CD4-positive, alpha-beta T cell treated with Interleukin-15 for 4 hours (primary cell): Measurements from ENCODE around the gene SYT1.
"Not testable (repeated sequence)": the region's sequence is repeated elsewhere in the genome, so short reads cannot be mapped to it uniquely, and the experiment has no call there.

Experiments used
- DNase-seq: peaks from one replicate; pipeline ENCODE4 v3.0.0-alpha.2; 2020; ENCODE audit warnings: low spot score

The SYT1 gene

DNA sequence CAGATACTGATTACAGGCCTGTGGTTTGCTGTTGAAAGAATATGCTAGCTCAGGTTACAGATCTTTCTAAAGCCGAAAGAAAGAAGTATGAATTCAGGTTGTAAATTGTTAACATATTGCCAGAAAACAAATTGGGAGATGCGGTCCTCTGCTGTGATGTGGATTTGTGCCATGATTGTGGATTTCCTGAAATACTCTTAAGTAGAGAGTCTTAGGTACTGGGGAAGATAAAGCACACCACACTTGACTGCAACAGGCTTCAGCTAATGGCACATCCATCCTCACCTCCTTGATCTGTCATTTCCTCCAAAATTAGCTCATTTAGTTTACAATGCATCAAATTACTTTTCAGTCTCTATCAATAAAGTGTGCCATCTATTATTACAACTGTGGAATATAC is 279.2 kb downstream of the SYT1 start:
- no peak for DNase-seq

DNA sequence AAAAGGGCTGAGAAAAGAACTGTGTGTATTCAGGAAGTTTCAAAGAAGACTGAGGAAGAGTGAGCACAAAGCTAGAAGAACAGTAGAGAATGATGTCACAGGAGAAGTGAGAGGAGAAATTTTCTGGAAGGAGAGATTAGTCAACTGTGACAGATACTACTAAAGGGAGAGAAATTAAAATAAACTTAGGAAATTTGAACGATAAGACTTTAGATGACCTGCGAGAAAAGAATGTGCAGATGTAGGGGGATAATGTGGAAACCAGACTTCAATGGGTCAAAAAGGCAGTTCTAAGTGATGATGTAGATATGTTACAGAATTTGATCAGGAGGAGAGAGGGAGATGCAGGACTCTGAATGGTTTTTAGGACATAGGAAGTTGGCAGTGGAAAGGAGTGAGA is 287.4 kb downstream of the SYT1 start:
- DNase-seq = no peak

DNA sequence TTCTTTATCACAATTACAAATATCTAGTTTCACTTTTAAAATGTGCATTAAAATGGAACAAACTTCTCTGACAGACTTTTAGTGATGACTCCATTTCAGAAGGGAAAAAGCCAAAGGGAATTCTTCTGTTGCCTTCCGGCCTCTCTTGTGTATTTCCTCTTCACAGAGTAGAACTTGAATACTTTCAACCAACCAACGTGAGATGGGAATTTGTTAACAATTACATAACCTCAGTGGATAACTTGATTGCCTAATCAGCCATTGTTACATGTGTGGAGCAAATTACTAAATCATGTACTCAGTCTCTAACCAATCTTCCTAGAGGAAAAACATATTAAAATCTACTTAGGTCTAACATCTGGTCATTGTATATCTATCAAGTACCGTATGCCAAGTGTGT is 291.1 kb downstream of the SYT1 start:
- DNase-seq = no peak

DNA sequence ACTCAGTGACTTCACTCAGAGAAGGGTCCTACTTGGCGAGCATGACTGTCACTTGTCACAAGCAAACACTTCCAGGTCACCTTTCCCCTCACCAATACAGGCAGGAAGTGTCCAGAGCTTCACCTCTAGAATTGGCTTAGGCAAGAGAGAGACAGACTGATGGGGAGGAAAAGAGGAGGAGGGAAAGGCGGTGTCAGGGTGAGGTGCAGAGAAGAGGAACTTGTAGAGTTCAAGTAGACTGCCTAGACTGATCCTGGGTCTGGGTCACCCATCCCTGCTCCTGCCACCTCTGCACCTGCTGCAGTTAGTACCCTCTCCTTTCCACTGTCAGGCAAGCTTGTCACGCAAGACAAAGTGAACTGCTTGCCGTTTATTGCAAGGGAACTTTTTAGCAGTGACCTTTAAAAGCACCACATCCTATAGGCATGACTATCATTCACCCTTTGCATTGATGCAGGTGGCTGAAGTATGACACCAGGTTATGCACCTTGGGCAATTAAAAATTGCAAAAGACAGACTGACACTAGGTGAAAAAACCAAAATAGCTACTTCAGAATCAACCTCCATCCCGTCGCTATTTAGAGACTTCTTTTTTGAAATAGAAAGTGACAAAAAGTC is 292.4 kb downstream of the SYT1 start:
- no peak for DNase-seq

DNA sequence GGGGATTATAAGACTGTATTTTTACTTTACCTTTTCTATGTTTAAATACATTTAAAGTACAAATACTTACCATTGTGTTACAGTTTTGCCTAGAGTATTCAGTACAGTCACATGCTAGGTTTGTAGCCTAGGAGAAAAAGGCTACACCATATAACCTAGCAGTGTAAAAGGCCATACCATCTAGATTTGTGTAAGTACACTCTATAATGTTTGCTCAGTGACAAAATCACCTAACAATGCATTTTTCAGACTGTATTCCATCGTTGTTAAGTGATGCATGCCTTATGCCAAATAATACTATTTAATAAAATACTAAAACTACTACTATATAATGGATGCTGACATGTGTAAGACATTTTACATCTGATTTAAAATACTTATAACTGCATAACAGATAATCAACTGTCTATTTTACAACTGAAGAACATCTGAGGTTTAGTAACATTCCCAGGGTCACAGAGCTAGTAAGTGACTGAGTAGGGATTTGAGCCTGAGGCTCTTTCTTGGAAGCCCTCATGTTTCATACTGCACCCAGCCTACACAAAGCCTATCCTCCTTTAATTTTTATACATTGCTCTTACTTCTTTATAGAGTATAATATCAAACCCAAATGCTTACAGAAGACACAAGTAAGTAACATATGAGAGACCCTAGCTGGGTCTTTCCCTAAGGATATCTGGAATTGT is 296.8 kb downstream of the SYT1 start:
- no peak for DNase-seq

DNA sequence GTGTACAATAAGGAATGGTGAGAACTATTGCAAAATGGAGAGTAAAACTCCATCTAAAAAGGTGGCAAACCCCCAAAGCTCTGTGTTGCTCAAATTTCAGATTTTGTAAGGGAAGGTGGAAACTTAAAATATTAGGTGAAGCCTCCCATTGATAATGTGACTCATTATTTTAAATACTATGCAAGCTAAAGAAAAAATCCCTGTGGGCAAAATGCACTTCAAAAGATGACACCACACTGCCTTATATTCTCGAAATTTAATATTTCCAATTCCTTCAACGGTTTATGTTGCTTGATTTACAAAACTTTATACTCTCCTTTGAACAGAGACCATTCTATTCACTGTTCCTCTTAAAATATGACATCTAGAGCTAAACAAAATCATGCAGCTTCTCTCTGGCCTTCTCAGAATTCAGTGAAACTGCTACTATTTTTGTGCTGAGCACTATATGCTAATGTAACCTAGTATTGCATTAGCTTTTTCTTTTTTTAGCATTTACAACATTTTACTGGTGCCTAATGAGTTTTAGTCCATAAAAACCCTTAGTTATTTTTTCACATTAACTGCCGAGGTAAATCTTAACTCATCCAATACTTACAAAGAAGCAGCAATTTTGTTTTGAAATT is 297.7 kb downstream of the SYT1 start:
- no peak for DNase-seq

DNA sequence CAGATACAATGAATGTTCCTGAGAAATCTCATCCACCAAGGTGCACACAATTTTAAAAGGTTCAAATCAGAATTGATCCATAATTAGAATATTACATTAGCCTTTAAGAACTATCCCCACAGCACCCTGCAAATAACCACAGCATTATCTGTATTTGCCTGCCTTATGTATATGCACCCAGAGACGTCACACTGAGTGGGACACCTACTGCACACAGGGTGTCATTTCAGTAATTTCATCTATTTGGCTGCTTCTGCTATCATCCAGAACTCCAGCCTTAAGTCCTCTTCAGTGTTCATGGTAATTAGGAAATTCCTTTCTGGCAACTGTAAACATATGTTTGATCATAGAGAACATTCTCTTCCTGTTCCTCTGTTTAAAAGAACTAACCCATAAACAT is 298.4 kb downstream of the SYT1 start:
- DNase-seq = no peak

DNA sequence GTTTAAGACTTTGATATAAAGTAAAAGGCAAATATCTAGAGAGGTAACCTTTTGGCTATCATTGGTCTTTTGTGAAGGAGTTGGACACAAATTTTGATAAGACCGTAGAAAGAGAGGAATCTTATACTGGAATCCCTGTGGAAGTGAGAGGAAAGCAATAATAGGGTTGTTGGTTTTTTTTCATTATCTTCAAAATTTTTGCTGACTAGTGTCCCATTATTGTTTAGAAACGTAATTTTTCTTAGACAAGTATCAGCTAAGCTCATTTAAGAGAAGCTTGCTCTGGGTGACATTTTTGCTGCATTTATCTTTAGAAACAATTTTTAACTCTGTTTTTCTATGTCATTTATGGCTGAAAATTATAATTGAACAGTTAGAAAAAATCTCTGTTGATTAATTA is 300.3 kb downstream of the SYT1 start:
- no peak for DNase-seq

DNA sequence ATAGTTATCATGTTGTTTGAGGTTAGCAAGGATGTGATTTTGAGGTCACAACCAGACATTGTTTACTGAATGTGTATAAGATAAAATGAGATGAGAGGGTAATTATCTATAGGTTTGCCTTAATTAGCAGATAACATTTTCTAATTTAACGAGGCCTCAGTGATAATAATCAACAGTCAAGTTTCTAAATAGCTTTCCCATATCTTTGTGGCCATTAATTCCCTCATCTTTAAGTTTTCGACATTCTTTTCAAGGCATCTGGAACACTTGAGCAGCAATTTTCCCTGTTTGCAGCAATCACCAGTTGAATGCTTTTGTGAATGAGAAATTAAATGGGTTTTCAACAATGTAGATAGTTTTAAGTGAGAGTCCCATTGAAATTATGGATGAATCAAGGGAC is 304.1 kb downstream of the SYT1 start:
- no peak for DNase-seq

DNA sequence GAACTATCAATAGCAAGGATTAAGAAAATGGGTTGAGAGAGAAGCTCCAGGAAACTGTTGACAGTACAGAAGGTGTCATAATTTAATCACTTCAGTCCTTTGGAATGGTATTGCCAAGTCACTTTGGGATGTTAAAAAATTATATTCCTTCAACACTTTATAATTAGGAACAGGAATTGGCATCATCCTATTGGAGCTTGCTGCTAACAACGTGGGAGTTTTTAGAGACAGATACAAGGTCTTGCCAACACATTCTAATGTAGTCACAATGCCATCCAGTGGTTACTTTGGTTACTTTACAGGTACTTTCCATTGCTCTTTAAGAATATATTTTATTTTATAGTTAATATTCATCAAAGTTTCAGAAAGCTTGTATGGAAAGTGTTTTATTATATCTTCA is 310.1 kb downstream of the SYT1 start:
- DNase-seq = no peak

DNA sequence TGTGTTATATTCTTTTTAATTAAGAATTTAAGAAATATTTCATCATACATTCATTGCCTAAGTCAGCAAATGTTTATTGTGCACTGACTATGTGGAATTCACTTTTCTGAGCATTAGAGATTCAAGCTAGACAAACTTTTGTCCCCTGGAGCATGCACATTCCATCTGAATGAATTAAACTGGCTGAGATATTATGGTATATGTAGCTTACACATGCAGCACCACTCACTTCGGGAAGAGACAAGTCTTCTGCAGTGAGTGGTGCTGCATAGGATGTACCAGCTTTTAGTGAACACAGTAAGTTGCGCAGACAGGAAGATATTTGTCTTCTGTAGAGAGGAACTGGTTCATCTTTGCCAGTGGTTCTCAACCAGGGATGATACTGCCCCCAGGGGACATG is 318.4 kb downstream of the SYT1 start:
- no peak for DNase-seq

DNA sequence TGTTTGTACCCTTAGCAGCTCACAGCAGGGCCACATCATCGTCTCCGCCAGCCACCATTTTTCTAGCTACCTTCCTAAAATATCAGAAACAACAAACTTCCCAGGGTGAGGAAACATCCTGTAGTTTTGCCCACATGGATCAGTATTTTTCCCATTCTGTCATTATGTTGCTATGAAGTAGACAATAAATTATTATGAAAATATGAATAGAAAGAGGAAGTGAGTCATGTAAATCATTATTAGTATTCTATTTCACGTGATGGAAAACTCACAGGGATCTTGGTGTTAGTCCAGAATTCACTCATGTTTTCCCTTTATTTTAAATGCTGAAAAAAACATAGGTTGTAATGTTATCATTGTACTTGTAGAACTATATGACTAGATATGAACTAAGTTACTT is 319.4 kb downstream of the SYT1 start:
- no peak for DNase-seq

DNA sequence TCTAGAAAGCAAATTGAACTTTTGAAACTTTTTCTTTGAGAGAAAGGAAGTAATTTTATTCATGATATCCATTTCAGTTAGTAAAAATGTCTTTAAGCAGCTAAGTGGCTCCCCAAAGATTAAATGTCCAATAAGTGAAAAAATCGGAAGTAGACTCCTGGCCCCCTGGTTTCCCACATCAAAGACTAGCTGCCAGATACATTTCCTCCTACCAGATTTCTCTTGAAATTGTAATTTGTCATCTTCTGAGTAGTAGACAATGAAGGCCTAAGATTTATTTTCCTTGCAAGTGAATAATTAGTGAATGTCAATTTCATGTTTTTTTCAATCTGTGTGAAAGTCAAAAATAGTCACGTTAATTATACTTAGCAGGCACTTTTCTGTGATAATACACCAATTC is 321.9 kb downstream of the SYT1 start:
- no peak for DNase-seq

DNA sequence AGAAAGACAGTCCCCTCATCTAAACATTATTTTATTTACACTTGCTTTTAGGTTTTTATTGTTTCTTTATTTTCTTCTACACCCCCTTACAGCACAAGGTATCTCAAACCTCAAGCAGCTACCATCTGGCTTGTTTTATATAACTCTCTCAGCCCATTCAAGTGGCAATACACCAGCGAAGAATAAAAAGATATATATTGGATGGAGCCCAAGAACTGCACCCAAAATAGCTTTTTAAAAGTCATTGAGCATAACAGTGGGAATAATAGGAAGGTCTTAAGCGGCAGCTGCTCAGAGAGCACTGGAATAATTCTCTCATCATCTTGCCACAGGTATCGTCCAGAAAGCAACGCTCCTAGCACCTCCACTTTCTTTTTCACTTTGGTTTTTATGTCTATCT is 322.5 kb downstream of the SYT1 start:
- no peak for DNase-seq

DNA sequence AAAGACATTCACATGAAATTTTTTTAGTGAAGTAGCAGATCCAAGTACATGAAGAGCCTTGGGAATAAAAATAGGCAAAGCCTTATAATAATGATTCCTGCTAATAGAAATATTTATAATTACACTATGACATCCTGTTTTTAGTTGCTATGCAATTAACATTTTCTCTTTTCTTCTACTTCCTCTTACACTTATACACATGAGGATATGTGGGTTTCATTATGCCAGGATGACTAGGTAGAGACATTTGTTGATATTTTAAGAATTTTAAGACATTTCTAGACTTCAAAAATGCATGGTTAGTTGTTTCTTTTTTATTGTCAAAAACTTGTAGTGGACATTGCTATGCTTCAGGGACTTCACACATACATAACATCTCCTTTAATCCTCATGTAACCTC is 326.8 kb downstream of the SYT1 start:
- DNase-seq = no peak

DNA sequence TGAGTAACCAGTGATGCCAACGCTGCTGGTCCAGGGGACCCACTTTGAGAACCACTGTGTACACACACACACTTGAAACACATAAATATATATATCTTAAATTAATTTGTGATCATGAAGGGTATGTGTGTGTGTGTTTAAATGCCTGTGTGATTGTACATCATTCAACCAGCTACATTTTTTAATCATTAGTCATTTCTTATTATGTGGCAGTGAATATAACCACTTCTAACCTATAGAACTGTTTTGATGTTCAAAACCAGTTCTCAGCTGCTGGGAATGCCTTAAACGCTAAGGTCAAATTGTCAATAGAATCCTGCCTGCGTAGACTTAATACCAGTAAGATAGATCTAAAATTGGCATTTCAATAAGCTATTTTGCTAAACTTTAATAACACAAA is 330.0 kb downstream of the SYT1 start:
- DNase-seq = no peak

DNA sequence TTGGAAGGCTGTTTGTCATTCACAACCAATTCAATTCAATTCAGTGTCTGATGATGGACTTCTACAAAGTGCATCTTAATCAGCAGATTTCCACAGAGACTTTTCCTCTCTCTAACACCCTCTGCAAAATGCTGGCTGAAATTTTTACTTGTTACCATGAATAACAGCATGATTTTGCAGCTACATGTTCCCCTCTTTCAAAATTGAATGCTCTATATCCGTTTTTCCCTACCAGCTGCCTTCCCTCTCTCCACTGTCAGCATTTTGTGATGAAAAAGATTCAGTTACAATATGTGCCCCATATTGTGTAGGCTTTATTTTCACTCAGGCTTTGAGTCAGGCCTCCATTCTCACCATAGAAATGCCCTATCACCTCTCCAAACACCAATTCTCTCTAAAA is 334.6 kb downstream of the SYT1 start:
- DNase-seq = no peak

DNA sequence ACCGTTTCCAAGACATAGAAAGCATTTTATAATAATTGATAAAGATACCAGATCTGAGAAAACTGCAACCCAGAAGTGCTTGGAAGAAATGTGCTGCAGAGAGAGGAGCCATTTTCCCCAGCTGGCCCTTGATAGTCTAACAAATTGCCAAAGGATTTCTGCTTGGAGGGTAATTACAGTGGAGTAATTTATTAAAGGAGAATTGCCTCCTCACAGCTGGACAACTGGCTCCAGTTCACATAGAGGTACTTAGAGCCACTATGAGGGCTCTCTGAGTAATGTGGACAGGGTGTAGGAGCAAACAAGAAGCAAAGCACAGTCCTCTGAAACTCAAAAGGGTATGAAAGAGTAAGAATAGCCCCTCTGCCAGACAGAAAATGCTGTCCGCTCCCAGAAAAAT is 335.6 kb downstream of the SYT1 start:
- DNase-seq = no peak

DNA sequence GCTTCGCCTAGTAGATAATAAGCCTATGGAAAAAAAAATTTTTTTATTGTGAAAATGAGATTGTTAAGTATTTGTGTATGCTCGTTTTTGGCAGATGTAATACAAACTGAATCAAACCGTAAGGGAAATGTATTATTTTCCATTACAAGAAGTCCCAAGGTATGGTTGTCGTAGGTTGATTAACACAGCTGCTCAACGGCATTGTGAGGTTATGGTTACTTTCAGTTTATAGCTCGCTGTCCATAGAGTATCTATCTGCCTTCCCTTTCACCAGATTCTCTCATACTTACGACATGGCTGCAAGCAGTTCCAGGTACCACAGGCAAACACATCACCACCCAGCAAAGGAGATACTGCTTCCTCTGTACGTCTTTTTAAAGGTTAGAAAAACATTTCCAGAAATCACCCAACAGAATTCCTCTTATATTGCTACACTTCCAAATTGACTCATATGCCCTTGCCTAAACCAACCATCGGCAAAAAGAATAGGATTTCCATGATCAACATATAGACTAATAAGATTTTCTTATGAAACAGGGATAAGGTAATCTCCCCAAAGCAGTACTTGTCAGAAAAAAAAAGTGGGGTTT is 338.6 kb downstream of the SYT1 start:
- DNase-seq = no peak

DNA sequence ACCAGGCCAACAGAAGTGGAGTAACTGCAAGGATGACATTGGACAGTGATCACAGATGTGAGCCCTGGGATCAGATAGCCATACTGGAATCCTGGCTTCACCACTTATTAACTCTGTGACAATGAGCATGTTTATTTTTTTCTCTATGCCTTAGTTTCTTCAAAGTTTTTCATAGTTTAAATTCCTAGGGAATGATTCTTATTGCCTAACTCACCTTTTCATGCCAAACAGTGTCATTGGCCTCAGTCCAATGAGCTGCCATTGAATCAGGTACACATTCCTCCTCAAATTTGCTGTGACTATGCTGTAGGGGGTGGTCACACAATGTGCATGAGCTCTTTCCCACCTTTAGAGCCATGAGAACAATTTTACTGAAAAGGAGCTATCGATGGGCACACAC is 342.3 kb downstream of the SYT1 start:
- no peak for DNase-seq

DNA sequence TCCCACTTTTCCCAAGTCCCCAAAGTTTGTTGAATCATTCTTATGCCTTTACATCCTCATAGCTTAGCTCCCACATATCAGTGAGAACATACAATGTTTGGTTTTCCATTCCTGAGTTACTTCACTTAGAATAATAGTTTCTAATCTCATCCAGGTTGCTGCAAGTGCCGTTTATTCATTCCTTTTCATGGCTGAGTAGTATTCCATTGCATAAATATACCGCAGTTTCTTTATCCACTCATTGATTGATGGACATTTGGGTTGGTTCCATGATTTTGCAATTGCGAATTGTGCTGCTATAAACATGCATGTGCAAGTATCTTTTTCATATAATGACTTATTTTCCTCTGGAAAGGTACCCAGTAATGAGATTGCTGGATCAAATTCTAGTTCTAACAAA is 345.8 kb downstream of the SYT1 start:
- DNase-seq = not testable (repeated sequence)

DNA sequence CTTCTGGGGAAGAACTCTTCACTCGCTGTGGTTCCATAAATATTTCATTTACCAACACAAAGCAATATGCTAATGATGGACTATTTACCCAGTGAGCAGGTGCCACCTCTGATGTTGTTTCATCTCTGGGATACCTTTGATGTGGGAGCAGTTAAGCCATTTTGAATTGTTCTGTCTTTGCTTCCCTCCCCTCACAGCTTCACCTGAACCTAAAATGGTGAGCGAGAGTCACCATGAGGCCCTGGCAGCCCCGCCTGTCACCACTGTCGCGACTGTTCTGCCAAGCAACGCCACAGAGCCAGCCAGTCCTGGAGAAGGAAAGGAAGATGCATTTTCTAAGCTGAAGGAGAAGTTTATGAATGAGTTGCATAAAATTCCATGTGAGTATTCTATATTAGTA is 352.7 kb downstream of the SYT1 start:
- DNase-seq = no peak

DNA sequence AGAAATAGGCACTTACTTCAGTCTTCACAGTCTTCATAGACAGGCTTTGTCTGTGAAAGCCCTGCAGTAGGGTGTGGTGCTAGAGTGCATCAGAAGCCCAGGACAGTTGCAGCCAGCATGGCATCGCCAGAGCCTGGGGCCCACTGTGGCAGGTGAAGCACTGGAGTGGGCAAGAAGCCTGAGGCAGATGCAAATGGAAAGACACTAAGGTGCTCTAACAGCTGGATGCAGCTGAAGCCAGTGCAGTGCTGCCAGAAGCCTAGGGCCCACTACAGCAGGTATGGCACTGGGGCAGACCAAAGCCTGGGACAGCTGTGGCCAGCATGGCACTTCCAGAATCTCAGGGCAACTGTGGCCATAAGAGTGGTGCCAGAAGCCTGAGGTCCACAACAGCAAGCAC is 358.6 kb downstream of the SYT1 start:
- no peak for DNase-seq

DNA sequence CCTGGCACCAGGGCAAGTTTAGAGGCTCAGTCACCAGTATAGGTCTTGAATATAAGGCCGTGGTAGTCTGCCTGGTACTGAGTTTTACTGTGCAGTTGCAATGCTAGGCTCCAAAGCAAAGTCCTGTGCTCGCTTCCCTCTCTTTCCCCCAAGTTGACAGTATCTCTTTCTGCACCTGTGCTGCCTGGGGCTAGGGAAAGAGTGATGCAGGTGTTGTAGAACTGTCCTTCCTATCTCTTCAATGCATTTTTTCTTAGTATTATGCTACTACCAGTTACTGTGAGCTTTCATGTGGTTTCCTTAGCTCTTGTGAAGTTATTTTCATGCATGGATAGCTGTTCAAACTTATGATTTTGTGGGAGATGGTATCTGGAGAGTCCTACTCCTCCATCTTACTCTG is 359.2 kb downstream of the SYT1 start:
- DNase-seq = no peak
